ENCODE measurements around the gene GPR84. TPM values are rescaled to one million over a fixed set of nuclear protein-coding genes. Genes with fewer than 3 reads are reported as not detected.

The GPR84 gene
- total RNA-seq, 4 donors from 2014 or later, result 0.42 TPM; not detected in 3

GRCh38 chr12:54405106-54405505 is 40.8 kb upstream of the GPR84 start:
- no peak overlapping the region for H3K27ac ChIP-seq
- no peak for DNase-seq (ENCODE audit: low spot score in 2 of 2)
- no peak for TF ChIP-seq CTCF (IDR thresholded peaks at IDR 0.05)
- no peak for TF ChIP-seq EP300 (IDR thresholded peaks at IDR 0.05)
- TF ChIP-seq POLR2A (IDR thresholded peaks at IDR 0.05), result no peak
- peaks cover 0 to 7% (median 0%) of the 10 kb centered on the region in 4 donors for H3K4me1 ChIP-seq
- H3K9me3 ChIP-seq, result no peaks in the 10 kb centered on the region
- H3K27me3 ChIP-seq, result no peaks in the 10 kb centered on the region
- peaks cover 0 to 98% (median 0%) of the 10 kb centered on the region in 3 donors for H3K36me3 ChIP-seq
- no peak overlapping the region for H3K4me3 ChIP-seq
- WGBS, 2 donors, result 86 to 93% methylated on average over 5 to 10 of the region's 10 CpGs

GRCh38 chr12:54404061-54405004 is 40.0 kb upstream of the GPR84 start:
- H3K4me3 ChIP-seq, result no peak overlapping the region
- peak overlapping the region in 2 of 4 donors; percentile 8 to 46 for H3K27ac ChIP-seq
- WGBS, 2 donors, result 59 to 60% methylated on average over 11 of the region's 11 CpGs
- peaks cover 0 to 99% (median 0%) of the 10 kb centered on the region in 3 donors for H3K36me3 ChIP-seq
- DNase-seq (ENCODE audit: low spot score in 2 of 2), result peak in 1 of 2 donors; percentile 75
- H3K27me3 ChIP-seq, result no peaks in the 10 kb centered on the region
- no peaks in the 10 kb centered on the region for H3K9me3 ChIP-seq
- peaks cover 0 to 11% (median 0%) of the 10 kb centered on the region in 4 donors for H3K4me1 ChIP-seq
- TF ChIP-seq CTCF (IDR thresholded peaks at IDR 0.05) (peak; percentile 79 to 99 (median 87)), EP300 (IDR thresholded peaks at IDR 0.05) (no peak), POLR2A (IDR thresholded peaks at IDR 0.05) (no peak)

- no peak for DNase-seq (ENCODE audit: low spot score in 2 of 2)
- TF ChIP-seq CTCF (IDR thresholded peaks at IDR 0.05) (no peak), EP300 (IDR thresholded peaks at IDR 0.05) (no peak)
- no peaks in the 10 kb centered on the region for H3K27me3 ChIP-seq
- no peak overlapping the region for H3K27ac ChIP-seq
- H3K9me3 ChIP-seq, result no peaks in the 10 kb centered on the region
- H3K4me3 ChIP-seq, result no peak overlapping the region
- peaks cover 0 to 4% (median 0%) of the 10 kb centered on the region in 4 donors for H3K4me1 ChIP-seq
- peaks cover 0 to 100% (median 0%) of the 10 kb centered on the region in 3 donors for H3K36me3 ChIP-seq
- 85 to 92% methylated on average over 2 of the region's 2 CpGs for WGBS, 2 donors
These were observed 36.8 kb upstream of the GPR84 start for GRCh38 chr12:54401119-54401518.

- Histone ChIP-seq H3K4me1 (peaks cover 0 to 4% (median 0%) of the 10 kb centered on the region in 4 donors), H3K27ac (no peak overlapping the region), H3K9me3 (no peaks in the 10 kb centered on the region), H3K4me3 (no peak overlapping the region), H3K27me3 (no peaks in the 10 kb centered on the region), H3K36me3 (peaks cover 0 to 99% (median 0%) of the 10 kb centered on the region in 3 donors)
- WGBS, 2 donors, result 71 to 73% methylated on average over 6 to 8 of the region's 8 CpGs
- peak; percentile 90 to 98 for DNase-seq (ENCODE audit: low spot score in 2 of 2)
- TF ChIP-seq POLR2A (IDR thresholded peaks at IDR 0.05) (no peak), CTCF (IDR thresholded peaks at IDR 0.05) (peak; percentile 93 to 98 (median 95)), EP300 (IDR thresholded peaks at IDR 0.05) (peak in 1 of 2 donors; percentile 42)
These were observed 34.9 kb upstream of the GPR84 start for GRCh38 chr12:54398995-54399793.

Measured in tibial nerve (tissue), 4 donors.